Activated CD8-positive, alpha-beta memory T cell treated with anti-CD3 and anti-CD28 coated beads, Interleukin-2, amount 10 ng/mL, durations not matched to agents 7 days and 5 days (primary cell): ENCODE results near the gene CEP350. TPM values are rescaled to one million over a fixed set of nuclear protein-coding genes. Genes with fewer than 3 reads are reported as not detected.

Source experiments
- ATAC-seq: fragments of 150-1000 bp; cut with Tn5 transposase; one replicate; pipeline ENCODE4 v1.10.0; 2021; ENCODE audit warnings: moderate library complexity
- CTCF ChIA-PET: fragments of 350-600 bp; sonication (Branson Sonifier 250); formaldehyde crosslinking; loops from one replicate; lab custom pipeline; 2021; ENCODE audit warnings: antibody characterized with exemption; lab: Charles Lee
- DNase-seq: peaks from one replicate; pipeline ENCODE4 v3.0.0-alpha.2; 2020
- H3K27ac Mint-ChIP-seq: one replicate; pipeline ENCODE4 v1.8.0; 2021; ENCODE audit warnings: mild to moderate bottlenecking, mixed read lengths
- H3K27me3 Mint-ChIP-seq: one replicate; pipeline ENCODE4 v1.8.0; 2021; ENCODE audit warnings: mixed read lengths
- H3K36me3 Mint-ChIP-seq: one replicate; pipeline ENCODE4 v1.8.0; 2021; ENCODE audit warnings: mild to moderate bottlenecking, mixed read lengths
- H3K4me1 Mint-ChIP-seq: one replicate; pipeline ENCODE4 v1.8.0; 2021; ENCODE audit warnings: mixed read lengths
- H3K4me3 Mint-ChIP-seq: one replicate; pipeline ENCODE4 v1.8.0; 2021; ENCODE audit warnings: mild to moderate bottlenecking, moderate library complexity, mixed read lengths
- H3K9me3 Mint-ChIP-seq: one replicate; pipeline ENCODE4 v1.8.0; 2022; ENCODE audit warnings: low read depth, mixed read lengths
- total RNA-seq, 2 experiments: library from RNA; stranded (reverse); gene quantifications; one replicate each; pipeline ENCODE4 v1.2.3, GENCODE V29; 2021

The CEP350 gene
- total RNA-seq, 2 experiments from 2014 or later, result 50.7 to 61.7 TPM

DNA sequence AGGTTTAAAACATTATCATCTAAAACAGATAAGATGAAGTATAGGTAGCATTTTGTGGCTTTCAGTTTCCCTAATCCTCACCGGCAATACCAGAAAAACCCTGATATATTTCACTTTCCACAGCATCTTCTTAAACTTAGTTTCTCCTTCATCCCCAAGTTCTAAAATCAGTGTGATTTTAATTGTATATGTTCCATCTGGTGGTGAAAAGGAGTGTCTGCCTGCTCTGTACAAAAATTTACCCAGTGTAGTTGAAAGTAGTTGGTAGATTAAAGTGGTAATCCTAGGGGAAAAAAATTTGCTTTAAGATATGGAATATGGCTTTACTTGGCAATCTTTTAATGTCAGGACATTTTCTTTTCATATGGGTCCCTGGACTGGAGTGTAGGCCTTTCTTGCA, 74.3 kb downstream of the CEP350 start:
- no peak for ATAC-seq
- no peak for DNase-seq
- Mint-ChIP-seq H3K4me3 (no peak overlapping the region), H3K9me3 (no peaks in the 10 kb centered on the region), H3K36me3 (peaks cover 36% of the 10 kb centered on the region), H3K4me1 (peaks cover 5% of the 10 kb centered on the region), H3K27ac (no peak overlapping the region), H3K27me3 (no peaks in the 10 kb centered on the region)
- CTCF ChIA-PET, result no interaction called here

DNA sequence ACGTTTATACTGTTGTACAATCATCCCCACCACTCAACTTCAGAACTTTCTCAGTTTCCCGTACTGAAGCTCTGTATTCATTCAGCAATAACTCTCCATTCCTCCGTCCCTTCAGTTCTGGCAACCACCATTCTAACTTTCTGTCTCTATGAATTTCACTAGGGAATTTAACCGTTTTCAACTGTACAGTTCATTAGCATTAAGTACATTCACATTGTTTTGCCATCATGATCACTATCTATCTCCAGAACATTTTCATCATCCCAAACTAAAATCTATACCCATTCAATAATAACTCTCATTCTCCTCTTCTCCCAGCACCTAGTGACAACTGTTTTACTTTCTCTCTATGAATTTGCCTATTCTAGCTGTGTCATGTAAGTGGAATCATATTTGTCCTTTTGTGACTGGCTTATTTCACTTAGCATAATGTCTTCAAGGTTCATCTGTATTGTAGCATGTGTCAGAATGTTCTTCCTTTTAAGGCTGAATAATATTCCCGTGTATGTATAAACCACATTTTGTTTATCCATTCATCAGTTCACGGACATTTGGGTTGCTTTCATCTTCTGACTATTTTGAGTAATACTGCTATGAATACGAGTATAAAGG, 75.0 kb downstream of the CEP350 start:
- H3K4me3 Mint-ChIP-seq, result no peak overlapping the region
- no peaks in the 10 kb centered on the region for H3K27me3 Mint-ChIP-seq
- peaks cover 5% of the 10 kb centered on the region for H3K4me1 Mint-ChIP-seq
- CTCF ChIA-PET, result no interaction called here
- DNase-seq, result no peak
- H3K36me3 Mint-ChIP-seq, result peaks cover 40% of the 10 kb centered on the region
- no peak for ATAC-seq
- no peaks in the 10 kb centered on the region for H3K9me3 Mint-ChIP-seq
- H3K27ac Mint-ChIP-seq, result no peak overlapping the region

DNA sequence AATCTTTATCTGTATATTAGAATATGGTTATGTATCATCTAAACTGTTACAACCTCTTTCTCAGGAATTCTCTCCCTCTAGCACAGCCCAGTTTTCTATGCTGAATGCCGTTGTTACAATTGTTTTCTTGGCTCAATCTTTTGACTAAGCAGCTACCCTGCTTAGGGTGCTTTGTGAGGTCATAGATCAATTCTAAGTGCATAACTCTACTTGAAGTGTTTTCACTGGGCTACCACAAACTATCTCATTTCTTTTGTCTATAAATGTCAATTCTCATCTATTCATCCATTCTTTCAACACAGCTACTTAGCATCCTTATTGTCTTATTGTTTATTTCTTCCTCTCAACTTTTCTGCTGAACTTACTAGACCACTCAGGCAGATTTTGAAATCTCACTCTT, 77.1 kb downstream of the CEP350 start:
- CTCF ChIA-PET, result no interaction called here
- ATAC-seq, result no peak
- Mint-ChIP-seq H3K27me3 (no peaks in the 10 kb centered on the region), H3K36me3 (peaks cover 41% of the 10 kb centered on the region), H3K27ac (no peak overlapping the region), H3K4me3 (no peak overlapping the region), H3K9me3 (no peaks in the 10 kb centered on the region), H3K4me1 (peaks cover 5% of the 10 kb centered on the region)
- DNase-seq, result no peak

DNA sequence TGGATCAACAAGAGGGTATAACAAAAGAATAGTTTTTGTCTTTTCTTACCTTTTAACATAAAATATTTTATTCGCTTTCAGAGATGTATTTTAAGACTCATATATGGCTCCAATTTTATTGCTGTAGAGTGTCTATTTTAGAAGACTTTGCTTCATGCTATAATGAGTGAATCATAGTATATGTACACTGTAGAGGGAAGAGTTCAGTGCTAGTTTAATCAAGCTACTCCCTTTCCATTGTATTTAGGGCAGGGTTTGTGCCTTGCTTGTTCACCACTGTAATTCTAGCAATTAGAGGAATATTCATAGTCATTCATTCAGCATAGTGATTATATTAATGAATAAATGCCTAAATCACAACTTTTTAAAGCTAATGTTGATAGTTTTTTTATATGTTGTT, 78.8 kb downstream of the CEP350 start:
- ATAC-seq, result no peak
- peaks cover 3% of the 10 kb centered on the region for H3K4me1 Mint-ChIP-seq
- CTCF ChIA-PET, result no interaction called here

DNA sequence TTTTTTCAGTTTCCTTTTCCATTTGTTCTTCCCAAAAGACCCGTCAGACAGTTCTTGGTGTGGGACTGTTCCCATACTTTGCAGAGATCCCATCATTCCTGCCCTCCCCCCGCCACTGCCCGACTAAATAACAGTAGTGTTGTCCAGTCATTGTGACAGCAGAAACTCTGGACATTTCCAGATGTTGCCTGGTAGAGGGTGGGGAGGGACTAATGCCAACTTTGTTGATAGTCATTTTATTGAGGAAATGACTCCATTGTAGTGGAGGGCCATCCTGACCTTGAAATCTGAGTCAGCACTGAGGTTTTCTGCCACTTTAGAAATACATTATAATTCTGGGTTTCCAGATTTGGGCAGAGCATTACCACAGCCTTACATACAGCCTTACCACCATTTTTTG, 85.4 kb downstream of the CEP350 start:
- H3K9me3 Mint-ChIP-seq, result no peaks in the 10 kb centered on the region
- DNase-seq, result no peak
- H3K4me1 Mint-ChIP-seq, result peaks cover 3% of the 10 kb centered on the region
- H3K27me3 Mint-ChIP-seq, result no peaks in the 10 kb centered on the region
- H3K27ac Mint-ChIP-seq, result no peak overlapping the region
- CTCF ChIA-PET, result no interaction called here
- peaks cover 50% of the 10 kb centered on the region for H3K36me3 Mint-ChIP-seq
- ATAC-seq, result no peak
- H3K4me3 Mint-ChIP-seq, result no peak overlapping the region

More for the DNA sequence above, 78.8 kb downstream of the CEP350 start:
- Mint-ChIP-seq H3K27me3 (no peaks in the 10 kb centered on the region), H3K9me3 (no peaks in the 10 kb centered on the region), H3K27ac (no peak overlapping the region), H3K4me3 (no peak overlapping the region), H3K36me3 (peaks cover 44% of the 10 kb centered on the region)
- DNase-seq, result no peak

DNA sequence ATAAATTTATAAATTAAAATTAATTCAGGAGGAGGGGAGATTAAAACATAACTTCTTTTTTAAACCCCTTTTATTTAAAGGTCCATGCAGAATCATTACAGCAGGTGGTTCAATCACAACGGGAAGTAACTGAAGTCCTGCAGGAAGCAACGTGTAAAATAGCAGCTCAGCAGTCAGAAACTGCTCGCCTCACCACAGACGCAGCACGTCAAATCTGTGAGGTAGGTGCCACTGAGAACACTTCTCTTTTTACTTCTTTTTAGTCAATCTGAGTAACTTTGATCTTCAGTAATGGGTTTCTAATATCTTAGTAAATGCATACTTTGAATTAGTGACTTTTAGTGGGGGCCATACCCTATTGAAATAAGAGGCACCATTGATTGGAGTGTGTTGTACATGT, 87.0 kb downstream of the CEP350 start:
- ATAC-seq, result no peak
- Mint-ChIP-seq H3K4me1 (peaks cover 3% of the 10 kb centered on the region), H3K9me3 (no peaks in the 10 kb centered on the region), H3K27me3 (no peaks in the 10 kb centered on the region), H3K4me3 (no peak overlapping the region), H3K36me3 (peaks cover 57% of the 10 kb centered on the region), H3K27ac (no peak overlapping the region)
- no peak for DNase-seq
- CTCF ChIA-PET, result no interaction called here

DNA sequence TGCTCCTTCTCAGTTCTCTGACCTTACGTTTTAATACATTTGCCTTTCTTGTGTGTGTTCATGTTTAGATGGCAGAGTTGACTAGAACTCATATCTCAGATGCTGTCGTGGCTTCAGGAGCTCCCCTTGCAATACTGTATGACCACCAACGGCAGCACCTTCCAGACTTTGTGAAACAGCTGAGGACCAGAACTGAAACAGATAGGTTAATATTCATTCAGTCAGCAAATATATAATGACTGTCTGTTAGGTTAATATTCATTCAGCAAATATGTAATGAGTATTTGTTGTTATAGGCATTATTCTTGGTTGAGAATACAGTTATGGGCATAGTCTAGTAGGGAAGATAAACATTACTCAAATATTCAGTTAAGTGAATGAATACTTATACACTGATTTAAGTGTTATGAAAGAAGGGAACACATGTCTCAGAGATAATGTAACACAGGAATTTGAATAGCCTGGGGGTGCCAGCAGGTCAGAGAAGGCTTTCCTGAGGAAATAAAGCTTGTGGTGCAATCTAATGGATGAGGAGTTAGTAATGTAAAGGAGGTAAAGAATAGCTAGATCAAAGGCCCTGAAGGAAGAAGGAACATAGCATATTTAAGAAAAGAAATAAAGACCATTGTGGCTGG, 88.5 kb downstream of the CEP350 start:
- H3K27ac Mint-ChIP-seq, result no peak overlapping the region
- no peak for DNase-seq
- CTCF ChIA-PET, result no interaction called here
- peaks cover 56% of the 10 kb centered on the region for H3K36me3 Mint-ChIP-seq
- H3K4me1 Mint-ChIP-seq, result peaks cover 3% of the 10 kb centered on the region
- H3K9me3 Mint-ChIP-seq, result no peaks in the 10 kb centered on the region
- H3K4me3 Mint-ChIP-seq, result no peak overlapping the region
- no peak for ATAC-seq
- H3K27me3 Mint-ChIP-seq, result no peaks in the 10 kb centered on the region

DNA sequence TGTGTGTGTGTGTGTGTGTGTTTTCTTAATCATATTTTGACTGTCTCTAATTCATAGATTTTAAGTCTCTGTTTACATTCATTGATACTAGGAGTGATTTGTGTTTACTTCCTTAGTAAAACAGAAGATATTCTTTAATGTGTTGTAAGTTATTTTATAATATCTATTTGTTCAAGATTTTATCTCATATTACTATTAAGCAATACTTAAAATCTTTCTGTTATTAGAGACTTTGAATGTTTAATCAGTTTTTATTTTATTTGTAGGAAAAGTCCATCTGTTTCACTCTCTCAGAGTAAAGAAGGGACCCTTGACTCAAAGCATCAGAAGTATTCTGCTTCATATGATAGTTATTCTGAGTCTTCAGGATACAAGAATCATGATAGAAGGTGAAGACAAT, 89.2 kb downstream of the CEP350 start:
- no peaks in the 10 kb centered on the region for H3K9me3 Mint-ChIP-seq
- no peak overlapping the region for H3K27ac Mint-ChIP-seq
- CTCF ChIA-PET, result no interaction called here
- no peaks in the 10 kb centered on the region for H3K27me3 Mint-ChIP-seq
- H3K4me1 Mint-ChIP-seq, result peaks cover 3% of the 10 kb centered on the region
- H3K36me3 Mint-ChIP-seq, result peaks cover 55% of the 10 kb centered on the region
- H3K4me3 Mint-ChIP-seq, result no peak overlapping the region
- DNase-seq, result no peak
- no peak for ATAC-seq

DNA sequence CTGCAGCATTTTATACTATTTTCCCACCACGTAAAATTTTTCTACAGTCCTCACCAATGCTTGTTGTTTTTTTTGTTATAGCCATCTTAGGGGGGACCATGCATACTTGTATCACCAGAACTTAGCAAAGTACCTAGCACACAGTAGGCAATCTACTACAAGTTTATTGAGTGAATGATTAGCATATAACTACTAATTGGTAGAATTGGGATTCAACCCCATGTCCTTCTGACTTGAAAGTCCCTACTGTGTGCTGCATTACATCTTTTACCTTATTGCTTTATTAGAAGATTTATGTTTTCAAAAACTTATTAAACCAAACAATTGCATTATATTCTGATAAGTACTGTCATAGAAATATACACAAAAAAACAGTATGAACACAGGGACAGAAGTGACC, 92.1 kb downstream of the CEP350 start:
- no peak for DNase-seq
- H3K36me3 Mint-ChIP-seq, result peaks cover 60% of the 10 kb centered on the region

DNA sequence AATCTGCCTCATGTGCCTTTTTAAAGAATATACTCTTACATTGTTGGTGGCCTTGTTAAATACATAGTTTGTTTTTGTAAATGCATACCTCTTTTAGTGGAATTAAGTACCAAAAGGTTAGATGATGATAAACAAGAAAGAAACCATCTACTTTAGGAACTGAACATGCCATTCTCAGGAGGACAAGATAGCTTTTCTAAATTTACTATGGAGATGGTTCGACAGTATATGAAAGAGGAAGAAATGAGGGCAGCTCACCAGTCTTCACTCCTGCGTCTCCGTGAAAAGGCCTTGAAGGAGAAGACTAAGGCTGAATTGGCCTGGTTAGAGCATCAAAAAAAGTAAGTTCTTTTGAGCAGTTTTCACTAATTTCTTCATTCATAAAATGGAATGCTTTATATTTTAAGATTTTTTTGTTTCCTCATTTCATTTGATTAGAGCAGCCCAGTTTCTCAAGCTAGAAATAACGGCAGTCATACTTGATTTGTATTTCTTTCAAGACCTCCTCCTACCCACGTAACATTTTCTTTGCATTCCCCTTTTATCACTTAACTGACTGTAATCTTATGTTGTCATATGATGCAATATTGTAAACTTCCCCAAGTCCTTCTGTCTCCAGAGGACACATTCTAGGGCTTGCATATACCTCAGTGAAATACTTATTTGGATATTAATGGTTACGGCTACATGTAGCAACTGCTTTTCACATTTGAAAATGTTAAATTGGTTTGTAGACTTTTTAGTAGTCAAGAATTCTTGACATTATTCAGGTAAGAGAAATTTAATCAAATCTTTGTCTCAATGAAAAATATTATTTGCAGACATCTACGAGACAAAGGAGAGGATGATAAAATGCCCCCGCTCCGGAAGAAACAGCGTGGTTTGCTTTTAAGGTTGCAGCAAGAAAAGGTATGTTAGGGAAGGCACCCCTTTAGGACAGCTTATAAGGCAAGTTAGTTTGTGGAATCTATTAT, 99.3 kb downstream of the CEP350 start:
- Mint-ChIP-seq H3K27ac (no peak overlapping the region), H3K27me3 (no peaks in the 10 kb centered on the region)
- CTCF ChIA-PET, result interaction anchor here (1.6 kb wide), 1 partner anchor 126 kb away, joined by 3 read pairs; no protein-coding TSS in a partner anchor

More for the DNA sequence above, 92.1 kb downstream of the CEP350 start:
- Mint-ChIP-seq H3K4me1 (no peaks in the 10 kb centered on the region), H3K27me3 (no peaks in the 10 kb centered on the region), H3K9me3 (no peaks in the 10 kb centered on the region), H3K27ac (no peak overlapping the region), H3K4me3 (no peak overlapping the region)
- ATAC-seq, result no peak
- CTCF ChIA-PET, result no interaction called here

DNA sequence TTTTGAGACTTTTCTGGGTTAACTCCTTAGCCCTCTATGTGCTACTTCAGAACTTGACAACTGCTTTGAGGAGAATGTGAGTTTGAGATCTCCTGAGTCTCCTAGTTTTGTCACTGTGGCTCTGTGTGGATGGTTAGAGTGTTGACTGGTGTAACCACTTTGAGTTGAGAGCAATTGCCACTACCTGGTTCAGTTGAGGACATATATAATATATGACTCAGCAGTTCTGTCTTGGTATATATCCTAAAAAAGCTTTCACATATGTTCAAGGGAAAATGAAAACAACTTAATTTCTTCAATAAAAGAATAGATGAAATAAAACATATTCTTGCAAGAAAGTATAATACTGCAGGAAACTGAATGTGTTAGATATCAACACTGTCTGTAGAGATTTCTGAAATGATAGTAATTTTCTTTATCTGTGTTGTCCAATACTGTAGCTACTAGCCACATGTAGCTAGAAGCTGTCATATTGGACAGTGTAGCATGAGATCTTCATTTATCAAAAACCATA, 103.3 kb downstream of the CEP350 start:
- no peak for DNase-seq
- CTCF ChIA-PET, result no interaction called here

More for the DNA sequence above, 99.3 kb downstream of the CEP350 start:
- peaks cover 7% of the 10 kb centered on the region for H3K4me1 Mint-ChIP-seq
- H3K36me3 Mint-ChIP-seq, result peaks cover 44% of the 10 kb centered on the region
- ATAC-seq (no peak), DNase-seq (no peak)
- H3K9me3 Mint-ChIP-seq, result no peaks in the 10 kb centered on the region
- H3K4me3 Mint-ChIP-seq, result no peak overlapping the region

DNA sequence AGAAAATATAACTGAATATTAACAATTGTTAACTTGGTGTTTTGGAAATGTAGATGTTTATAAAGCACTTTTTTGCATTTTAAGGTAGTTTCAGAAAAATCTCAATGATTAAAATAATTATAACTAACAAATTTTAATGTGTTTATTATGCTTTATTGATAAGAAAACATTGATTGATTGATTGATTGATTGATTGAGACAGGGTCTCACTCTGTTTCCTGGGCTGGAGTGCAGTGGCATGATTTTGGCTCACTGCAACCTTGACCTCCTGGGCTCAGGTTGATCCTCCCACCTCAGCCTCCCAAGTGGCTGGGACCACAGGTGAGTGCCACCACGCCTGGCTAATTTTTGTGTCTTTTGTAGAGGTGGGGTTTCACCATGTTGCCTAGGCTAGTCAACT, 106.4 kb downstream of the CEP350 start:
- CTCF ChIA-PET, result no interaction called here
- DNase-seq (no peak), ATAC-seq (no peak)
- Mint-ChIP-seq H3K27me3 (no peaks in the 10 kb centered on the region), H3K27ac (no peak overlapping the region), H3K36me3 (peaks cover 29% of the 10 kb centered on the region), H3K9me3 (no peaks in the 10 kb centered on the region), H3K4me1 (peaks cover 7% of the 10 kb centered on the region), H3K4me3 (no peak overlapping the region)

More for the DNA sequence above, 103.3 kb downstream of the CEP350 start:
- Mint-ChIP-seq H3K4me1 (peaks cover 7% of the 10 kb centered on the region), H3K9me3 (no peaks in the 10 kb centered on the region), H3K4me3 (no peak overlapping the region), H3K27ac (peak overlapping the region; percentile 38), H3K36me3 (peaks cover 37% of the 10 kb centered on the region), H3K27me3 (no peaks in the 10 kb centered on the region)
- peak; percentile 63 for ATAC-seq

DNA sequence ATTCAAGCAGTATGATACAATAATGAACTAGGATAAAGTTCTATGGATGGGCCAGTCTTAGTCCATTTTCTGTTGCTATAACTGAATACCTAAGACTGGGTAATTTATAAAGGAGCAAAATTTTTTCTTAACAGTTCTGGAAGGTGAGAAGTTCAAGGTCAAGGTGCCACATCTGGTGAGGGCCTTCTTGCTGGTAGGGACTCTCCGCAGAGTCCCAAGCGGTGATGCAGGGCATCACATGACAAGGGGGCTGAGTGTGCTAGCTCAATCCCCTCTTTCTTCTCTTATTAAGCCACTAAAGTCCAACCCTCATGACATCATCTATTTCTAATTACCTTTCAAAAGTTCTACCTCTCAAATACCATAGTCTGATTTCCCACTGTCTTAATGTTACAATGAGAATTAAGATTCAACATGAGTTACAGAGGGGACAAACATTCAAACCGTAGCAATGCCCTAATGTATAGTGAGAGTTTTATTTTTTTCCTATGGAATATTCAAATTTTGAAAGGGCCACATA, 107.9 kb downstream of the CEP350 start:
- Mint-ChIP-seq H3K9me3 (no peaks in the 10 kb centered on the region), H3K27ac (no peak overlapping the region), H3K4me1 (peaks cover 5% of the 10 kb centered on the region), H3K36me3 (peaks cover 31% of the 10 kb centered on the region), H3K4me3 (no peak overlapping the region), H3K27me3 (no peaks in the 10 kb centered on the region)
- ATAC-seq (no peak), DNase-seq (no peak)
- CTCF ChIA-PET, result no interaction called here
